Spleen (tissue), 11 donors: ENCODE measurements around the gene EPS8L3. TPM values are rescaled to one million over a fixed set of nuclear protein-coding genes. Genes with fewer than 3 reads are reported as not detected.

Experiments used
- DNase-seq: peaks from one replicate; pipeline ENCODE4 v3.0.0-alpha.2; 2020
- H3K27ac ChIP-seq, 8 donors: fragments of 200-600 bp; sonication (generic) in 7 of 8; 1 replicate in 4 of 8; 2 replicates in 4 of 8; pipeline versions ENCODE4 v1.5.0 to v1.8.0; 2016 to 2021; ENCODE audit warnings: inconsistent platforms in 4 of 8, mild to moderate bottlenecking in 4 of 8, moderate library complexity in 1 of 8
- H3K27me3 ChIP-seq, 7 donors: fragments of 200-600 bp; sonication (generic) in 6 of 7; replicated peaks in 1 of 7; 1 replicate in 4 of 7; 2 replicates in 3 of 7; pipeline versions ENCODE4 v1.5.0 to v1.8.0; 2016 to 2021; ENCODE audit warnings: inconsistent platforms in 3 of 7, mild to moderate bottlenecking in 1 of 7
- H3K36me3 ChIP-seq, 6 donors: fragments of 200-600 bp; sonication (generic) in 5 of 6; 1 replicate in 4 of 6; 2 replicates in 2 of 6; pipeline versions ENCODE4 v1.5.0 to v1.8.0; 2016 to 2021; ENCODE audit warnings: inconsistent platforms in 2 of 6
- H3K4me1 ChIP-seq, 6 donors: fragments of 200-600 bp; sonication (generic) in 5 of 6; 1 replicate in 3 of 6; 2 replicates in 3 of 6; pipeline versions ENCODE4 v1.5.0 to v1.8.0; 2016 to 2021; ENCODE audit warnings: inconsistent platforms in 3 of 6
- H3K4me3 ChIP-seq, 8 donors: fragments of 200-600 bp; sonication (generic) in 7 of 8; 1 replicate in 4 of 8; 2 replicates in 4 of 8; pipeline versions ENCODE4 v1.5.0 to v1.8.0; 2016 to 2021; ENCODE audit warnings: inconsistent platforms in 4 of 8, mild to moderate bottlenecking in 4 of 8, moderate library complexity in 2 of 8
- H3K9me3 ChIP-seq, 8 donors: fragments of 200-600 bp; sonication (generic) in 7 of 8; 1 replicate in 4 of 8; 2 replicates in 4 of 8; pipeline versions ENCODE4 v1.5.0 to v1.8.0; 2016 to 2021; ENCODE audit warnings: inconsistent platforms in 4 of 8
- POLR2A ChIP-seq, 3 donors: fragments of 450-650 bp; IDR thresholded peaks; one replicate each; pipeline ENCODE4 v1.5.1; 2017; ENCODE audit warnings: antibody characterized with exemption in 3 of 3, mild to moderate bottlenecking in 1 of 3
- POLR2AphosphoS5 ChIP-seq, 3 donors: sonication (generic); formaldehyde crosslinking; IDR thresholded peaks; one replicate each; pipeline ENCODE4 v1.5.1; 2017; ENCODE audit warnings: antibody characterized with exemption in 3 of 3
- WGBS, 5 donors: extraction: QIAGEN DNeasy Blood & Tissue Kit in 3 of 5; methylation state at CpG; one replicate each; pipeline versions ENCODE4 v1.1.5 to v1.1.7; 2013 to 2018; 5-methylcytosine and 5-hydroxymethylcytosine counted together
- intact Hi-C: fragments of 100-400 bp; cut with DNase I; formaldehyde crosslinking; loops from one replicate; pipeline ENCODE4 v1.15.0; 2023; ENCODE audit warnings: low total_unique reads
- polyA plus RNA-seq, 3 donors: library from polyadenylated mRNA; stranded (reverse); fragments of 200-250 nt; gene quantifications; one replicate each; pipeline ENCODE4 v1.2.1, GENCODE V29; 2013
- total RNA-seq, 7 donors: library from RNA; depleted of rRNA in 3 of 7; stranded (reverse); fragments of >200 nt in 3 of 7; fragmentation: NEBNext Ultra II Directional in 4 of 7; extraction: Animal tissue kit (Norgen Biotek cat#: 25700) in 4 of 7; gene quantifications; one replicate each; pipeline versions ENCODE4 v1.1.0 to v1.2.1, GENCODE V29; 2016 to 2021
- TF ChIP-seq, protein P1 (sequence below), 11 experiments: fragments of 200-600 bp in 7 of 11; fragments of 450-650 bp in 4 of 11; sonication (generic) in 4 of 11; IDR thresholded peaks in 8 of 11; conservative IDR thresholded peaks in 3 of 11; 1 replicate in 7 of 11; 2 replicates in 4 of 11; pipeline versions ENCODE4 v1.4.0 to v1.8.0; 2016 to 2021; ENCODE audit warnings: antibody characterized with exemption in 11 of 11, inconsistent platforms in 4 of 11, mild to moderate bottlenecking in 1 of 11
- donor health status: healthy with polysubstance abuse.
- donor health status: DM: no; HTN: no; CAD: no; lungs with moderate emphysema.
- donor health status: DM: no; HTN: no; CAD: no.
- donor health status: Bipolar disorder and iron deficiency.
- donor health status: healthy.
- donor health status: DM: no; HTN: no; CAD: no.
- donor health status: DM: yes; HTN: yes; CAD: no.

The EPS8L3 gene
- total and polyA plus RNA-seq, 10 donors = 1.2 TPM; not detected in 9

DNA sequence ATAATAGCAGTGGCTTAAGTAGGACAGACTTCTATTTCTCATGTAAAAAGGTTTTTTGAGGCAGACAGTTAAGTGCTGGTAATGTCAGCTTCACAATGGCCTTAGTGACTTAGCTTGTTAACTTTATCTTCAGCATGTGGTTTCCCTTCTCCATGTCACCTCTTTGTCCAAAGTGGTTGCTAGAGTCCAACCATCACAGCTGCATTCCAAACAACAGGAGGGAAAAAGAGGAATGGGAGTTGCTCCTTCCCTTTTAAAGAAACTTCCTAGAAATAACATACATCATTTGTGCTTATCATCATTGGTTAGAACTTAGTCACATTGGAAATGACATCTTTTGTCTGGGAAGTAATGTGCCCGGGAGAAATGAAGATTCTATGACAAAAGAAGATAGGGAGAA lies 41.8 kb downstream of the EPS8L3 start:
- Histone ChIP-seq H3K4me1 (no peaks in the 10 kb centered on the region), H3K9me3 (no peaks in the 10 kb centered on the region), H3K27ac (no peak overlapping the region), H3K4me3 (no peak overlapping the region), H3K27me3 (no peaks in the 10 kb centered on the region), H3K36me3 (no peaks in the 10 kb centered on the region)
- intact Hi-C loops = no loop called here
- DNase-seq = no peak
- WGBS, 5 donors = 89 to 100% (median 93%) methylated on average over 1 of the region's 1 CpG
- TF ChIP-seq, protein P1, sequence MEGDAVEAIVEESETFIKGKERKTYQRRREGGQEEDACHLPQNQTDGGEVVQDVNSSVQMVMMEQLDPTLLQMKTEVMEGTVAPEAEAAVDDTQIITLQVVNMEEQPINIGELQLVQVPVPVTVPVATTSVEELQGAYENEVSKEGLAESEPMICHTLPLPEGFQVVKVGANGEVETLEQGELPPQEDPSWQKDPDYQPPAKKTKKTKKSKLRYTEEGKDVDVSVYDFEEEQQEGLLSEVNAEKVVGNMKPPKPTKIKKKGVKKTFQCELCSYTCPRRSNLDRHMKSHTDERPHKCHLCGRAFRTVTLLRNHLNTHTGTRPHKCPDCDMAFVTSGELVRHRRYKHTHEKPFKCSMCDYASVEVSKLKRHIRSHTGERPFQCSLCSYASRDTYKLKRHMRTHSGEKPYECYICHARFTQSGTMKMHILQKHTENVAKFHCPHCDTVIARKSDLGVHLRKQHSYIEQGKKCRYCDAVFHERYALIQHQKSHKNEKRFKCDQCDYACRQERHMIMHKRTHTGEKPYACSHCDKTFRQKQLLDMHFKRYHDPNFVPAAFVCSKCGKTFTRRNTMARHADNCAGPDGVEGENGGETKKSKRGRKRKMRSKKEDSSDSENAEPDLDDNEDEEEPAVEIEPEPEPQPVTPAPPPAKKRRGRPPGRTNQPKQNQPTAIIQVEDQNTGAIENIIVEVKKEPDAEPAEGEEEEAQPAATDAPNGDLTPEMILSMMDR (IDR thresholded peaks at IDR 0.05 in 8 of 11, conservative IDR thresholded peaks at IDR 0.05 in 3 of 11) = no peak
- no peak for TF ChIP-seq POLR2A (IDR thresholded peaks at IDR 0.05)
- no peak for TF ChIP-seq POLR2AphosphoS5 (IDR thresholded peaks at IDR 0.05)

DNA sequence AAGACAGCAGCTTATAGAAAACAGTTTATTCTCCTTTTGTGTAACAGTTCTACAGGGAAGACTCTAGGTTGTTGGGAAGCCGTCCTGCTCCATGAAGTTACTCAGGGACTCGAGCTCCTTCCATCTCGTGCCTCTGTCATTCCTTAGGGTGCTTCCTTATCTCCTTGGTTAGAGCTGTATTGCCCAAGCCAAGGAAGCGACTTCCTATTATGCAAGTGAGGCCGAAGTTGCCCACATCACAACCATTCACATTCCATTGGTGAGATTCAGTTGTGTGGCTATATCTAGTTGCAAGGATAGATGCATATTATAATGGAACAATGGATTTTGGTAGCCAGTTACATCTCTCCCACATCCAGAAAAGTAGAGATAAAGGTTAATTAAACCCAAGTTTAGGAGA lies 42.7 kb downstream of the EPS8L3 start:
- Histone ChIP-seq H3K4me1 (no peaks in the 10 kb centered on the region), H3K27ac (no peak overlapping the region), H3K9me3 (no peaks in the 10 kb centered on the region), H3K4me3 (no peak overlapping the region), H3K36me3 (no peaks in the 10 kb centered on the region), H3K27me3 (no peaks in the 10 kb centered on the region)
- no peak for DNase-seq
- WGBS, 5 donors = 57 to 86% (median 71%) methylated on average over 5 of the region's 5 CpGs
- intact Hi-C loops = no loop called here
- TF ChIP-seq POLR2AphosphoS5 (IDR thresholded peaks at IDR 0.05) (no peak), POLR2A (IDR thresholded peaks at IDR 0.05) (no peak)
- TF ChIP-seq, protein P1 (IDR thresholded peaks at IDR 0.05 in 8 of 11, conservative IDR thresholded peaks at IDR 0.05 in 3 of 11) = no peak

DNA sequence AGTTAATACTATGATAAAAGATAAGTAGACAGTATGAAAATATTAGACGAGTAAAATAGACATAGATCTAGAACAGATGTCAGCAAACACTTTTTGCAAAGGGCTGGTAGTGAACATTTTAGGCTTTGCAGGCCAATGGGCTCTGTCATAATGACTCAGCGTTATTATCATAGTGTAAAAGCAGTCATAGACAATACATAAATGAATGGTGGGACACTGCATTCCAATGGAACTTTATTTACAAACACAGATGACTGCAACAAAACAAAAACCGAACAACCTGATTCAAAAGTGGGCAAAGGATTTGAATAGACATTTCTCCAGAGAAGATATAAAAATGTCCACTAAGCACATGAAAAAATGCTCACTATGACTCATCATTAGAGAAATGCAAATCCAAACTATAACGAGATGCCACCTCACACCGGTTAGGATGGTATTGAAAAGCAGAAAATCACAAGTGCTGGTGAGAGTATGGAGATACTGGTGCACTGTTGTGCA lies 44.3 kb downstream of the EPS8L3 start:
- no peaks in the 10 kb centered on the region for H3K4me1 ChIP-seq
- H3K27ac ChIP-seq = no peak overlapping the region
- no peaks in the 10 kb centered on the region for H3K9me3 ChIP-seq
- DNase-seq = no peak
- 61 to 75% (median 69%) methylated on average over 5 of the region's 5 CpGs for WGBS, 5 donors
- H3K27me3 ChIP-seq = no peaks in the 10 kb centered on the region
- H3K36me3 ChIP-seq = no peaks in the 10 kb centered on the region
- TF ChIP-seq POLR2AphosphoS5 (IDR thresholded peaks at IDR 0.05) = no peak
- TF ChIP-seq POLR2A (IDR thresholded peaks at IDR 0.05) = no peak
- TF ChIP-seq, protein P1 (IDR thresholded peaks at IDR 0.05 in 8 of 11, conservative IDR thresholded peaks at IDR 0.05 in 3 of 11) = no peak
- no peak overlapping the region for H3K4me3 ChIP-seq
- intact Hi-C loops = no loop called here

DNA sequence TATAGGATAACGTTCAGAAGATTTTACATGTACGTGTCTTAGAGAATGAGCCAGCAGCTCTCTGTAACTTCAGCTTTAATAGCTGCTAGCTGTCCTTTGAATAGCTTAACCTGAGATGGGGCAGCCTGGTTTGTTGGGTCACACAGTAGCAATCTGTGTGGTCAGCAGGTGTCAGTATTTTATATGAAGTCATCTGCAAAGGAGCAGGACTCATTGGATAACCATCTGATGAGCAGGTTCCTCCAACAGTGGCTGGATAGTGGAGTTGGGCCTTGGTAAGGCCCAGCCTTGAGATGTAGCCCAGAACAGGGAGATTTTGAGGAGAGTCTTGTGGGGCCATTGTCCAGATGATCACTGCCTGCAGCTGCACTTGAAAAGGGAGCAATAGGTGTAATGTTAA lies 45.2 kb downstream of the EPS8L3 start:
- Histone ChIP-seq H3K9me3 (no peaks in the 10 kb centered on the region), H3K27ac (no peak overlapping the region), H3K27me3 (no peaks in the 10 kb centered on the region), H3K4me3 (no peak overlapping the region), H3K36me3 (no peaks in the 10 kb centered on the region), H3K4me1 (no peaks in the 10 kb centered on the region)
- intact Hi-C loops = no loop called here
- TF ChIP-seq, protein P1 (IDR thresholded peaks at IDR 0.05 in 8 of 11, conservative IDR thresholded peaks at IDR 0.05 in 3 of 11) = no peak
- TF ChIP-seq POLR2A (IDR thresholded peaks at IDR 0.05) = no peak
- no peak for TF ChIP-seq POLR2AphosphoS5 (IDR thresholded peaks at IDR 0.05)
- DNase-seq = no peak
- WGBS, 5 donors = 85 to 96% (median 91%) methylated on average over 2 of the region's 2 CpGs
